Ovary (tissue), 9 donors: ENCODE data around the gene ABHD8. TPM values are rescaled to one million over a fixed set of nuclear protein-coding genes. Genes with fewer than 3 reads are reported as not detected.

Experiments
- DNase-seq, 5 donors: peaks; one replicate each; pipeline ENCODE4 v3.0.0-alpha.2; 2019 to 2020
- H3K27ac ChIP-seq, 2 donors: fragments of 200-600 bp; one replicate each; pipeline versions ENCODE4 v1.5.1 to v1.8.0; 2019 to 2022
- H3K27me3 ChIP-seq: fragments of 200-600 bp; one replicate; pipeline ENCODE4 v1.8.0; 2022
- H3K36me3 ChIP-seq: fragments of 200-600 bp; sonication (generic); one replicate; pipeline ENCODE4 v1.5.1; 2019
- H3K4me1 ChIP-seq: one replicate; pipeline ENCODE4 v1.8.1; 2013; ENCODE audit warnings: mild to moderate bottlenecking, moderate library complexity; ENCODE audit not compliant: insufficient read depth
- H3K4me3 ChIP-seq: fragments of 200-600 bp; sonication (generic); one replicate; pipeline ENCODE4 v1.5.1; 2017
- H3K9me3 ChIP-seq, 2 donors: fragments of 200-600 bp in 1 of 2; sonication (generic) in 1 of 2; one replicate each; pipeline versions ENCODE4 v1.5.1 to v1.8.1; 2013 to 2019; ENCODE audit warnings: mild to moderate bottlenecking in 1 of 2, moderate library complexity in 1 of 2
- CTCF ChIP-seq, 3 donors: fragments of 450-650 bp in 2 of 3; fragments of 200-600 bp in 1 of 3; IDR thresholded peaks; one replicate each; pipeline versions ENCODE4 v1.5.1 to v1.8.0; 2016 to 2022; ENCODE audit warnings: antibody characterized with exemption in 3 of 3, mild to moderate bottlenecking in 1 of 3
- EP300 ChIP-seq: sonication (generic); formaldehyde crosslinking; IDR thresholded peaks from one replicate; pipeline ENCODE4 v1.6.1; 2017; ENCODE audit warnings: antibody characterized with exemption
- POLR2A ChIP-seq: fragments of 450-650 bp; IDR thresholded peaks from one replicate; pipeline ENCODE4 v1.6.1; 2017; ENCODE audit warnings: antibody characterized with exemption, mild to moderate bottlenecking, moderate library complexity
- WGBS, 3 donors: extraction: QIAGEN DNeasy Blood & Tissue Kit in 1 of 3; methylation state at CpG; one replicate each; pipeline versions ENCODE4 v1.1.5 to v1.1.7; 2013 to 2017; 5-methylcytosine and 5-hydroxymethylcytosine counted together
- intact Hi-C, 4 donors: fragments of 100-400 bp; cut with DNase I; formaldehyde crosslinking; loops; one replicate each; pipeline versions ENCODE4 v1.11.0 to v1.15.1; 2022 to 2023
- polyA plus RNA-seq, 2 donors: library from polyadenylated mRNA; stranded (reverse); fragments of 200-250 nt in 1 of 2; fragments of 350-450 nt in 1 of 2; fragmentation: Illumina TruSeq in 1 of 2; extraction: RNeasy Lipid Tissue Mini Kit (QIAGEN cat#74804) in 1 of 2; gene quantifications; one replicate each; pipeline ENCODE4 v1.2.3, GENCODE V29; 2013 to 2014
- total RNA-seq, 7 donors: library from RNA; depleted of rRNA in 2 of 7; stranded (reverse); fragments of >200 nt in 2 of 7; fragmentation: NEBNext Ultra II Directional in 3 of 7; extraction: Animal tissue kit (Norgen Biotek cat#: 25700) in 3 of 7; gene quantifications; one replicate each; pipeline versions ENCODE4 v1.1.0 to v1.2.4, GENCODE V29; 2016 to 2023
- donor health status: DM: no; HTN: no; CAD: no; lungs with moderate emphysema.
- donor health status: DM: no; HTN: no; CAD: no.
- donor health status: Bipolar disorder and iron deficiency.
- donor health status: DM: yes; HTN: yes; CAD: no.
- donor health status: DM: no; HTN: no; CAD: no.
- donor health status: DM: yes; HTN: yes; CAD: no.

ABHD8 gene
- total and polyA plus RNA-seq, 9 donors, result 0.55 to 25.1 (median 15.3) TPM

DNA sequence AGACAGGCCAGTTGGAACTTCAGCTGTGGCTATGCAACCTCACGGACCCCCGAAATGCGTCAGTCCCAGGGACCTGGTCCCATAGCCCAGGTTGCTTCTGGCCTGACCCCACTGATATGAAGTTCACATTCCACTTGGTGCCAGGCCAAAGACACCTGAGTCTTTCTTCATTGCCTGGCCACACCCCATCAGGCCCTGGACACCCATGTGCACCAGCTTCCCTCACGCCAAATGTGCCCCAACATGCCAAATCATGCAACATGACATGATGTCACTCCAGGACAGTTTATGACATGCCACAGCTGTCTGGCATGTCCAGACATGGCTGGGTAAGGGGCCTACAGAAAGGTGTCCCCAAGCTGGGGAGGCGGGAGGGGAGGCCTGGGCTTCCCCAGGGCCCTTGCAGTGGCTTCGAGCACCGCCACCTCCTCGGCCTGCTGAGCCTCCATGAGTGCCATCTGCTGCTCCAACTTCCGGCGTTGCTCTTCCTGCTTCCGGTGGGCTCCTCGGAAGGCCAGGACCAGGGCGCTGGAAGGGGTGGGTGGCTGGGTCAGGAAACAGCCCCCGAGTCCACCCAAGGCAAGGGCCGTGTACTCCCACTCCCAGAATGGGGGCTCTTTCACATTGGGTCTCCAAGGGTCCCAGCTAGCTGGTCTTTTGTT is 53.2 kb downstream of the ABHD8 start:
- Histone ChIP-seq H3K27me3 (no peaks in the 10 kb centered on the region), H3K27ac (no peak overlapping the region)

GRCh38 chr19:17248011-17248776 is 55.0 kb downstream of the ABHD8 start:
- WGBS, 3 donors, result 62 to 68% (median 63%) methylated on average over 21 of the region's 21 CpGs
- Histone ChIP-seq H3K4me1 (peaks cover 4% of the 10 kb centered on the region), H3K27me3 (no peaks in the 10 kb centered on the region), H3K27ac (no peak overlapping the region), H3K36me3 (no peaks in the 10 kb centered on the region), H3K4me3 (no peak overlapping the region), H3K9me3 (no peaks in the 10 kb centered on the region)
- peak in 2 of 5 donors; percentile 49 to 59 for DNase-seq
- TF ChIP-seq CTCF (IDR thresholded peaks at IDR 0.05) (no peak), POLR2A (no peak)
- intact Hi-C loops, result no loop called here

More for the DNA sequence above, 53.2 kb downstream of the ABHD8 start:
- TF ChIP-seq CTCF (IDR thresholded peaks at IDR 0.05), result no peak
- no peak for TF ChIP-seq POLR2A
- no peak for TF ChIP-seq EP300
- H3K4me1 ChIP-seq, result peaks cover 4% of the 10 kb centered on the region
- no peak for DNase-seq
- H3K4me3 ChIP-seq, result no peak overlapping the region
- no peaks in the 10 kb centered on the region for H3K36me3 ChIP-seq
- intact Hi-C loops, result no loop called here
- WGBS, 3 donors, result 83 to 86% (median 86%) methylated on average over 15 of the region's 15 CpGs
- no peaks in the 10 kb centered on the region for H3K9me3 ChIP-seq

DNA sequence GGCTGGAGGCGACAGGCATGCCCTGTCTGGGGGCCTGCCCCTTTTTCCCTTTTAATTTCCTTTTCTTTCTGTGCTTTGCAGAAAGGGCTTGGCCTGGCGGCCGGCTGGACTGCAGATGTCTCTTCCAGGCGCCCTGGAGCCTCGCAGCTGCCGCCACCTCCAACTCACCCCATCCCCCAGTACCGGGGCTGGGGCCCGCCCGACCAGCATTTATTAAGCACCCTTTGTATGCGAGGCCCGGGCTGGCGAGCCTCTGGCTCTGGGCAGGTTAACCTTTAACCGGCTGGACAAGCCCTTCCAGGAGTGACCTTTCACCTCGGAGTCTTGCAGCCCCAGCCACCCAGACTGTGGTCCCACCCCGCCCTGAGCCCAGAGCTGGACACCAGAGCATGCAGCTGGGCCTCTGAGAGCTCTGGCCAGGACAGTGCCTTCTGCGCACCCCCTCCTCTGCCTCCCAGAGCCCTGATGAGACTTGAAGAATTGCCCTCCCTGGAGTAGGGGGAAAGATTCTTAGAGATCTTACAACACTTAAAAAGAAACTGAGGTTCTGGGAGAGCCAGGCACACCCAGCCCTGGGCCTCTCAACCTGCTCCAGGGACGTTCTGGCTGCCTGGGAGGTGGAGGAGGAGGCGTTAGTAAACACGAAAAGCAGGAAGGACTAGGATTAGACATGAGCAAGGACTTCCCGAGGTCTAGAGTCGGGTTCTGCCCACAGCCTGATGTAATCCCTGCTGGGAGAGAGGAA is 56.4 kb downstream of the ABHD8 start:
- H3K36me3 ChIP-seq, result no peaks in the 10 kb centered on the region
- H3K27me3 ChIP-seq, result no peaks in the 10 kb centered on the region
- peak overlapping the region; percentile 87 for H3K4me3 ChIP-seq
- intact Hi-C loops, result no loop called here
- peaks cover 4% of the 10 kb centered on the region for H3K4me1 ChIP-seq
- TF ChIP-seq CTCF (IDR thresholded peaks at IDR 0.05), result no peak
- TF ChIP-seq EP300, result no peak
- no peak for TF ChIP-seq POLR2A
- H3K9me3 ChIP-seq, result no peaks in the 10 kb centered on the region
- peak in 1 of 5 donors; percentile 48 for DNase-seq
- peak overlapping the region; percentile 44 to 66 for H3K27ac ChIP-seq
- WGBS, 3 donors, result 19 to 22% (median 20%) methylated on average over 21 of the region's 21 CpGs

- no peaks in the 10 kb centered on the region for H3K36me3 ChIP-seq
- DNase-seq, result peak in 1 of 5 donors; percentile 35
- H3K27ac ChIP-seq, result peak within 1 kb of the TSS; percentile 44 to 66
- H3K9me3 ChIP-seq, result no peaks in the 10 kb centered on the region
- peak within 1 kb of the TSS; percentile 87 for H3K4me3 ChIP-seq
- 0 to 2% (median 1%) methylated on average over 3 to 67 of the region's 72 CpGs for WGBS, 3 donors
- peaks cover 4% of the 10 kb centered on the region for H3K4me1 ChIP-seq
- no peaks in the 10 kb centered on the region for H3K27me3 ChIP-seq
- intact Hi-C loops, result no loop called here
- TF ChIP-seq POLR2A (no peak), EP300 (no peak), CTCF (IDR thresholded peaks at IDR 0.05) (no peak)
Observed at GRCh38 chr19:17245535-17245984, 57.7 kb downstream of the ABHD8 start, which contains the start of gene NR2F6. NR2F6 (minus strand) TSS chr19:17245919; CDS start chr19:17245220, 699 bp downstream.
